SK-N-SH (cell line): ENCODE results near the gene DYNLL1. TPM values are rescaled to one million over a fixed set of nuclear protein-coding genes. Genes with fewer than 3 reads are reported as not detected.

Experiments
- polyA plus RNA-seq, 3 experiments: library from polyadenylated mRNA; depleted of rRNA; stranded (reverse); fragments of >200 nt; gene quantifications; 2 replicates each; pipeline ENCODE4 v1.2.3, GENCODE V29; 2012
- small RNA-seq, 7 experiments: library from RNA; depleted of rRNA; stranded (forward); fragments of <200 nt; gene quantifications; one replicate each; pipeline ENCODE3, GENCODE V24; 2012

DYNLL1 gene
- polyA plus RNA-seq, 1 of the 3 experiments (the other 2 are of a cell fraction) = 607 TPM

Small RNA genes within 50 kb of the gene (small RNA-seq; reads per million reads assigned to genes)
- 0 reads per million in 7 experiments for gene RF00019

Other genes with a start within 250 kb of the DYNLL1 start
- 63.0 and 89.0 TPM in 2 replicates for gene PXN, start 230.4 kb upstream of the DYNLL1 start, polyA plus RNA-seq (2012; rRNA removed)
- gene RNU4-2, start 204.2 kb upstream of the DYNLL1 start, polyA plus RNA-seq (2012; rRNA removed) = not detected in 2 replicates
- gene RNU4-1, start 202.9 kb upstream of the DYNLL1 start, polyA plus RNA-seq (2012; rRNA removed) = not detected in 2 replicates
- 1.1 and 1.4 TPM in 2 replicates for gene SIRT4, start 193.8 kb upstream of the DYNLL1 start, polyA plus RNA-seq (2012; rRNA removed)
- not detected in 2 replicates for gene PLA2G1B, start 168.3 kb upstream of the DYNLL1 start, polyA plus RNA-seq (2012; rRNA removed)
- gene MSI1, start 126.9 kb upstream of the DYNLL1 start, polyA plus RNA-seq (2012; rRNA removed) = 1.3 and 1.7 TPM in 2 replicates
- 1,149 and 1,199 TPM in 2 replicates for gene COX6A1, start 58.0 kb upstream of the DYNLL1 start, polyA plus RNA-seq (2012; rRNA removed)
- gene TRIAP1, start 49.7 kb upstream of the DYNLL1 start, polyA plus RNA-seq (2012; rRNA removed) = 34.1 and 48.2 TPM in 2 replicates
- 10.6 and 12.4 TPM in 2 replicates for gene GATC, start 49.7 kb upstream of the DYNLL1 start, polyA plus RNA-seq (2012; rRNA removed)
- gene SRSF9, start 26.4 kb upstream of the DYNLL1 start, polyA plus RNA-seq (2012; rRNA removed) = 164 and 210 TPM in 2 replicates
- gene COQ5, start 33.0 kb downstream of the DYNLL1 start, polyA plus RNA-seq (2012; rRNA removed) = 28.0 and 39.0 TPM in 2 replicates
- gene RNF10, start 38.2 kb downstream of the DYNLL1 start, polyA plus RNA-seq (2012; rRNA removed) = 118 and 122 TPM in 2 replicates
- gene POP5, start 85.3 kb downstream of the DYNLL1 start, polyA plus RNA-seq (2012; rRNA removed) = 129 and 148 TPM in 2 replicates
- gene CABP1, start 144.5 kb downstream of the DYNLL1 start, polyA plus RNA-seq (2012; rRNA removed) = 0.08 and 0.21 TPM in 2 replicates
- gene MLEC, start 191.0 kb downstream of the DYNLL1 start, polyA plus RNA-seq (2012; rRNA removed) = 23.4 and 27.8 TPM in 2 replicates
- 23.6 and 32.0 TPM in 2 replicates for gene UNC119B, start 214.3 kb downstream of the DYNLL1 start, polyA plus RNA-seq (2012; rRNA removed)
- 4.5 and 4.9 TPM in 2 replicates for gene ACADS, start 229.7 kb downstream of the DYNLL1 start, polyA plus RNA-seq (2012; rRNA removed)